Pancreas (tissue), 10 donors: ENCODE data around the gene ZSWIM6. TPM values are rescaled to one million over a fixed set of nuclear protein-coding genes. Genes with fewer than 3 reads are reported as not detected.

Experiments used
- ATAC-seq, 4 donors: fragments of 200-7000 bp; cut with Tn5 transposase; one replicate each; pipeline versions ENCODE4 v1.8.0 to v1.9.1; 2020; ENCODE audit warnings: mild to moderate bottlenecking in 4 of 4, moderate library complexity in 4 of 4
- DNase-seq, 6 donors: peaks; one replicate each; pipeline ENCODE4 v3.0.0-alpha.2; 2020
- FAIRE-seq: peaks from 2 replicates; lab custom pipeline; 2012; peaks lifted over from hg19 to GRCh38; lab: Jason Lieb, UNC
- H3K27ac ChIP-seq, 4 donors: fragments of 200-600 bp; sonication (generic); 1 replicate in 3 of 4; 2 replicates in 1 of 4; pipeline versions ENCODE4 v1.5.0 to v1.8.0; 2020
- H3K27me3 ChIP-seq, 4 donors: fragments of 200-600 bp; one replicate each; pipeline ENCODE4 v1.8.0; 2021
- H3K36me3 ChIP-seq, 3 donors: fragments of 200-600 bp; sonication (generic) in 1 of 3; one replicate each; pipeline versions ENCODE4 v1.5.0 to v1.8.0; 2020 to 2021
- H3K4me1 ChIP-seq, 3 donors: fragments of 200-600 bp; one replicate each; pipeline ENCODE4 v1.8.0; 2021
- H3K4me3 ChIP-seq, 4 donors: fragments of 200-600 bp; sonication (generic) in 2 of 4; one replicate each; pipeline versions ENCODE4 v1.5.0 to v1.8.0; 2020 to 2021
- H3K9me3 ChIP-seq, 4 donors: fragments of 200-600 bp; one replicate each; pipeline ENCODE4 v1.8.0; 2021
- CTCF ChIP-seq, 4 donors: fragments of 200-600 bp; sonication (generic) in 3 of 4; IDR thresholded peaks; one replicate each; pipeline versions ENCODE4 v1.5.0 to v1.8.0; 2021; ENCODE audit warnings: antibody characterized with exemption in 4 of 4
- WGBS, 2 donors: extraction: QIAGEN DNeasy Blood & Tissue Kit; methylation state at CpG; one replicate each; pipeline ENCODE4 v1.1.7; 2013; 5-methylcytosine and 5-hydroxymethylcytosine counted together
- intact Hi-C, 3 donors: fragments of 100-400 bp; cut with DNase I; formaldehyde crosslinking; loops; one replicate each; pipeline versions ENCODE4 v1.11.1 to v1.14.2; 2022
- polyA plus RNA-seq, 2 donors: library from polyadenylated mRNA; stranded (reverse); fragments of 200-250 nt; gene quantifications; one replicate each; pipeline ENCODE4 v1.2.3, GENCODE V29; 2013
- total RNA-seq, 6 donors: library from RNA; stranded (reverse); fragmentation: NEBNext Ultra II Directional in 4 of 6; extraction: Animal tissue kit (Norgen Biotek cat#: 25700) in 4 of 6; gene quantifications; one replicate each; pipeline versions ENCODE4 v1.2.1 to v1.2.4, GENCODE V29; 2021 to 2023
- donor health status: healthy with polysubstance abuse.
- donor health status: DM: no; HTN: no; CAD: no; lungs with moderate emphysema.
- donor health status: DM: no; HTN: no; CAD: no.
- donor health status: control.
- donor health status: control.
- donor health status: Bipolar disorder and iron deficiency.
- donor health status: DM: yes; HTN: yes; CAD: no.
- donor health status: DM: no; HTN: no; CAD: no.
- donor health status: DM: no; HTN: no; CAD: no.
- donor health status: DM: yes; HTN: yes; CAD: no.

Gene ZSWIM6
- total and polyA plus RNA-seq, 8 donors: 3.6 to 12.9 (median 6.2) TPM

- Histone ChIP-seq H3K27me3 (no peaks in the 10 kb centered on the region), H3K36me3 (no peaks in the 10 kb centered on the region), H3K4me3 (no peak overlapping the region), H3K9me3 (no peaks in the 10 kb centered on the region), H3K4me1 (peaks cover 0 to 11% (median 6%) of the 10 kb centered on the region in 3 donors), H3K27ac (no peak overlapping the region)
- no peak for DNase-seq
- 86 to 89% methylated on average over 1 of the region's 1 CpG for WGBS, 2 donors
- no peak for TF ChIP-seq CTCF (IDR thresholded peaks at IDR 0.05)
- ATAC-seq: no peak
- FAIRE-seq: no peak
- intact Hi-C loops: no loop called here
Measured at GRCh38 chr5:61578858-61579503, 246.9 kb downstream of the ZSWIM6 start.

GRCh38 chr5:61582205-61582820 is 250.3 kb downstream of the ZSWIM6 start:
- H3K27me3 ChIP-seq: no peaks in the 10 kb centered on the region
- WGBS, 2 donors: 9 to 11% methylated on average over 2 of the region's 2 CpGs
- H3K4me1 ChIP-seq: peaks cover 0 to 6% (median 3%) of the 10 kb centered on the region in 3 donors
- DNase-seq (no peak), FAIRE-seq (no peak), ATAC-seq (peak in 2 of 4 donors; percentile 37 to 42)
- H3K27ac ChIP-seq: no peak overlapping the region
- no peak for TF ChIP-seq CTCF (IDR thresholded peaks at IDR 0.05)
- no peak overlapping the region for H3K4me3 ChIP-seq
- no peaks in the 10 kb centered on the region for H3K9me3 ChIP-seq
- intact Hi-C loops: no loop called here
- no peaks in the 10 kb centered on the region for H3K36me3 ChIP-seq

GRCh38 chr5:61582887-61583286 is 250.8 kb downstream of the ZSWIM6 start:
- WGBS, 2 donors: 76 to 84% methylated on average over 3 of the region's 3 CpGs
- TF ChIP-seq CTCF (IDR thresholded peaks at IDR 0.05): no peak
- Histone ChIP-seq H3K9me3 (no peaks in the 10 kb centered on the region), H3K36me3 (no peaks in the 10 kb centered on the region), H3K27me3 (no peaks in the 10 kb centered on the region), H3K4me1 (peaks cover 0 to 6% (median 3%) of the 10 kb centered on the region in 3 donors), H3K4me3 (no peak overlapping the region), H3K27ac (no peak overlapping the region)
- intact Hi-C loops: no loop called here
- ATAC-seq (no peak), FAIRE-seq (no peak), DNase-seq (no peak)

GRCh38 chr5:61586096-61587084 is 254.3 kb downstream of the ZSWIM6 start:
- H3K36me3 ChIP-seq: no peaks in the 10 kb centered on the region
- H3K4me3 ChIP-seq: no peak overlapping the region
- intact Hi-C loops: no loop called here
- no peak overlapping the region for H3K27ac ChIP-seq
- TF ChIP-seq CTCF (IDR thresholded peaks at IDR 0.05): no peak
- WGBS, 2 donors: 60 to 65% methylated on average over 12 of the region's 12 CpGs
- FAIRE-seq (no peak), DNase-seq (no peak), ATAC-seq (peak in 1 of 4 donors; percentile 64)
- peaks cover 0 to 6% (median 3%) of the 10 kb centered on the region in 3 donors for H3K4me1 ChIP-seq
- H3K9me3 ChIP-seq: no peaks in the 10 kb centered on the region
- H3K27me3 ChIP-seq: no peaks in the 10 kb centered on the region
